GM12878 (cell line): ENCODE measurements around the gene GPATCH2L. TPM values are rescaled to one million over a fixed set of nuclear protein-coding genes. Genes with fewer than 3 reads are reported as not detected.
A peak's percentile ranks its signal among the peaks of the same experiment; 100 is the strongest.

Source experiments
- ATAC-seq: fragments of 200-7000 bp; cut with Tn5 transposase; 3 replicates; pipeline ENCODE4 v1.9.1; 2020; ENCODE audit warnings: mild to moderate bottlenecking, moderate library complexity
- BruUV-seq: library from RNA; stranded (reverse); fragments of 400-500 nt; replicated peaks from 2 replicates; lab custom pipeline; 2021; lab: Mats Ljungman, UMichigan
- CTCF ChIA-PET: fragments of 300-600 bp; sonication (Branson Sonifier 250); formaldehyde crosslinking; extraction: SDS; loops from one replicate; lab custom pipeline; 2021; ENCODE audit warnings: inconsistent platforms; lab: Yijun Ruan, JAX
- POLR2A ChIA-PET: fragments of 350-600 bp; formaldehyde crosslinking; extraction: SDS; loops from one replicate; lab custom pipeline; 2021; ENCODE audit warnings: inconsistent platforms; lab: Charles Lee
- RAD21 ChIA-PET: fragments of 300-600 bp; sonication (Branson Sonifier 250); formaldehyde crosslinking; loops from one replicate; lab custom pipeline; 2023; ENCODE audit warnings: antibody characterized with exemption; ENCODE audit not compliant: unreplicated experiment; lab: Charles Lee
- SMC1A ChIA-PET: fragments of 300-600 bp; sonication (Branson Sonifier 250); formaldehyde crosslinking; loops from one replicate; lab custom pipeline; 2023; ENCODE audit not compliant: unreplicated experiment, uncharacterized antibody; lab: Charles Lee
- DNase-seq: peaks from one replicate; pipeline ENCODE4 v3.0.0-alpha.2; 2011; ENCODE audit warnings: low read depth, low spot score
- FAIRE-seq: peaks from 3 replicates; lab custom pipeline; 2011; peaks lifted over from hg19 to GRCh38; lab: Jason Lieb, UNC
- H2AFZ ChIP-seq: 2 replicates; pipeline ENCODE4 v1.6.0; 2011; ENCODE audit warnings: low read depth, low read length, control low read depth; ENCODE audit not compliant: control insufficient read depth
- H3K27ac ChIP-seq: 2 replicates; pipeline ENCODE4 v1.5.1; 2011; ENCODE audit warnings: control low read depth; ENCODE audit not compliant: control insufficient read depth, insufficient read depth
- H3K27me3 ChIP-seq, 2 experiments: replicated peaks in 1 of 2; 2 replicates each; pipeline versions ENCODE4 v1.6.0 to v1.6.1; 2011; ENCODE audit warnings: low read length in 1 of 2; ENCODE audit not compliant: control insufficient read depth in 2 of 2, insufficient read depth in 2 of 2
- H3K36me3 ChIP-seq, 2 experiments: 2 replicates each; pipeline ENCODE4 v1.5.1; 2011; ENCODE audit warnings: low read length in 1 of 2; ENCODE audit not compliant: control insufficient read depth in 2 of 2, insufficient read depth in 2 of 2
- H3K4me1 ChIP-seq: 2 replicates; pipeline ENCODE4 v1.6.1; 2011; ENCODE audit warnings: mild to moderate bottlenecking, low read length, moderate library complexity, mixed read lengths; ENCODE audit not compliant: control insufficient read depth, insufficient read depth
- H3K4me2 ChIP-seq: 2 replicates; pipeline ENCODE4 v1.6.0; 2011; ENCODE audit warnings: control low read depth; ENCODE audit not compliant: control insufficient read depth, insufficient read depth
- H3K4me3 ChIP-seq: fragments of 200-600 bp; sonication (generic); 2 replicates; pipeline ENCODE4 v1.5.1; 2016
- H3K79me2 ChIP-seq: 2 replicates; pipeline ENCODE4 v1.6.0; 2011; ENCODE audit warnings: low read length; ENCODE audit not compliant: control insufficient read depth, insufficient read depth
- H3K9ac ChIP-seq: 2 replicates; pipeline ENCODE4 v1.8.0; 2011; ENCODE audit warnings: low read length, control low read depth, mixed read lengths; ENCODE audit not compliant: control insufficient read depth, insufficient read depth
- H3K9me3 ChIP-seq: replicated peaks from 3 replicates; pipeline ENCODE4 v1.5.1; 2011; ENCODE audit warnings: mild to moderate bottlenecking, low read length; ENCODE audit not compliant: control insufficient read depth, insufficient read depth
- H4K20me1 ChIP-seq: 2 replicates; pipeline ENCODE4 v1.6.0; 2011; ENCODE audit not compliant: control insufficient read depth, insufficient read depth
- CHD2 ChIP-seq: IDR thresholded peaks from 2 replicates; pipeline ENCODE4 v1.6.1; 2011; ENCODE audit warnings: low read depth, low read length, improper control_type of control experiment, borderline replicate concordance
- EED ChIP-seq: sonication (generic); IDR thresholded peaks from 2 replicates; pipeline ENCODE4 v1.6.1; 2016; ENCODE audit warnings: antibody characterized with exemption, low read depth
- HDGF ChIP-seq: fragments of 450-650 bp; IDR thresholded peaks from 2 replicates; pipeline ENCODE4 v1.6.1; 2016; ENCODE audit warnings: antibody characterized with exemption
- IRF4 ChIP-seq: IDR thresholded peaks from 2 replicates; pipeline ENCODE4 v1.6.1; 2011; ENCODE audit warnings: low read depth, low read length
- JUNB ChIP-seq: IDR thresholded peaks from 2 replicates; pipeline ENCODE4 v1.6.1; 2016; ENCODE audit warnings: antibody characterized with exemption, mild to moderate bottlenecking
- MTA3 ChIP-seq: IDR thresholded peaks from 2 replicates; pipeline ENCODE4 v1.6.1; 2012; ENCODE audit warnings: low read length, inconsistent platforms, borderline replicate concordance
- MXI1 ChIP-seq: fragments of 150-350 bp; IDR thresholded peaks from 2 replicates; pipeline ENCODE4 v1.6.1; 2011; ENCODE audit warnings: low read depth, mild to moderate bottlenecking, inconsistent platforms, low read length, improper control_type of control experiment
- PKNOX1 ChIP-seq: fragments of 450-650 bp; IDR thresholded peaks from 2 replicates; pipeline ENCODE4 v1.6.1; 2016; ENCODE audit warnings: mild to moderate bottlenecking
- RAD51 ChIP-seq: fragments of 450-650 bp; IDR thresholded peaks from 2 replicates; pipeline ENCODE4 v1.6.1; 2016; ENCODE audit warnings: moderate library complexity, mild to moderate bottlenecking, inconsistent platforms
- RUNX3 ChIP-seq: IDR thresholded peaks from 2 replicates; pipeline ENCODE4 v1.6.1; 2012; ENCODE audit warnings: low read length, inconsistent platforms
- SKIL ChIP-seq: fragments of 450-650 bp; IDR thresholded peaks from 2 replicates; pipeline ENCODE4 v1.6.1; 2017; ENCODE audit warnings: mild to moderate bottlenecking, low read depth, inconsistent platforms; ENCODE audit not compliant: poor library complexity, severe bottlenecking
- SMAD5 ChIP-seq: IDR thresholded peaks from 2 replicates; pipeline ENCODE4 v1.6.1; 2016; ENCODE audit warnings: antibody characterized with exemption, low read depth
- TCF7 ChIP-seq: IDR thresholded peaks from 2 replicates; pipeline ENCODE4 v1.6.1; 2014; ENCODE audit warnings: antibody characterized with exemption, borderline replicate concordance
- YBX1 ChIP-seq: fragments of 450-650 bp; IDR thresholded peaks from 2 replicates; pipeline ENCODE4 v1.6.1; 2016; ENCODE audit warnings: antibody characterized with exemption
- ZNF24 ChIP-seq: fragments of 450-650 bp; IDR thresholded peaks from 2 replicates; pipeline ENCODE4 v1.6.1; 2017; ENCODE audit warnings: antibody characterized with exemption, mild to moderate bottlenecking
- ZNF622 ChIP-seq: fragments of 450-650 bp; IDR thresholded peaks from 2 replicates; pipeline ENCODE4 v1.6.1; 2017; ENCODE audit warnings: mild to moderate bottlenecking, inconsistent platforms
- WGBS: methylation state at CpG from one replicate; pipeline ENCODE4 v1.1.6; 2016; ENCODE audit warnings: low lambda C conversion rate; ENCODE audit not compliant: insufficient replicate concordance, insufficient coverage; ENCODE audit errors: missing lambda C conversion rate; 5-methylcytosine and 5-hydroxymethylcytosine counted together
- in situ Hi-C: fragments of 300-500 bp; cut with MboI; formaldehyde crosslinking; loops from 9 replicates; pipeline ENCODE4 v1.14.3; 2018; ENCODE audit warnings: mixed read lengths
- intact Hi-C: fragments of 100-400 bp; cut with micrococcal nuclease; formaldehyde crosslinking; loops from one replicate; pipeline ENCODE4 v1.14.2; 2022; ENCODE audit not compliant: unreplicated experiment
- polyA plus RNA-seq, 11 experiments: library from polyadenylated mRNA; depleted of rRNA in 4 of 11; unstranded in 6 of 11; stranded (reverse) in 5 of 11; fragments of >200 nt; fragmentation: Nextera tagmentation in 4 of 11; fragmentation: Illumina TruSeq in 1 of 11; extraction: Ambion mirVana in 4 of 11; extraction: Trizol in 1 of 11; gene quantifications; 1 replicate in 1 of 11; 2 replicates in 10 of 11; pipeline versions ENCODE4 v1.2.1 to v1.2.3, GENCODE V29; 2011 to 2016; ENCODE audit warnings: inconsistent platforms in 2 of 11, missing spikeins in 2 of 11, low read depth in 1 of 11
- total RNA-seq, 4 experiments: library from RNA; depleted of rRNA in 3 of 4; stranded (reverse); fragments of >200 nt in 3 of 4; fragmentation: Illumina TruSeq in 1 of 4; extraction: Trizol in 1 of 4; gene quantifications; 2 replicates each; pipeline versions ENCODE4 v1.2.1 to v1.2.3, GENCODE V29; 2013 to 2021
- TF ChIP-seq, protein P1 (sequence below): fragments of 450-650 bp; IDR thresholded peaks from 2 replicates; pipeline ENCODE4 v1.6.1; 2017; ENCODE audit warnings: mild to moderate bottlenecking, moderate library complexity

The GPATCH2L gene
- total and polyA plus RNA-seq, 10 of the 15 experiments (the other 5 are each of a cell fraction or from before 2014, with no cell fraction given), result 9.1 to 50.9 (median 24.4) TPM

DNA sequence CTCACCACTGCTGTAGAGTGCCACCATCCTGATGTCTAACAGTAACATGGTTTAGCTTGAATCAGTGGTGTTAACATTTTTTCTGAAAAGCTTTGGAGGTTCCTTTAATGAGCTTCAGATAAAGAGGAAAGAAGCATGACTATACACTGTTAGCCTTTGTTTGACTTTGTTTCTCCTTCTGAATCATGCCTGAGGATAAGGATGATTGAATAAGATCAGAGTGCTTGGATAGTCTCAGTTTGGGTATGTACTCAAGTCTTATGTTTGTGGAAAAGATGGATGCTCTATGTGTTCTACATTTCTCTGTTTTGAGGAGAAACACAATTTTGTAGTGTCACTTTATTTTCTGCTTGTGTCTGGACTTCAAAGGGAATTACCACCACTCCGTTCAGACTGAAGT is 42.0 kb downstream of the GPATCH2L start (continued):
- TF ChIP-seq SKIL, result no peak
- 0 out of 2 replicates have a peak, but pooled peaks have one; percentile 7 for TF ChIP-seq RUNX3
- peak; percentile 55; the same call in 1 of the 2 replicates for TF ChIP-seq HDGF
- TF ChIP-seq EED, result 0 out of 2 replicates have a peak, but pooled peaks have one; percentile 18
- TF ChIP-seq TCF7, result 0 out of 2 replicates have a peak, but pooled peaks have one; percentile 33
- TF ChIP-seq, all 136 proteins: peak for 7

DNA sequence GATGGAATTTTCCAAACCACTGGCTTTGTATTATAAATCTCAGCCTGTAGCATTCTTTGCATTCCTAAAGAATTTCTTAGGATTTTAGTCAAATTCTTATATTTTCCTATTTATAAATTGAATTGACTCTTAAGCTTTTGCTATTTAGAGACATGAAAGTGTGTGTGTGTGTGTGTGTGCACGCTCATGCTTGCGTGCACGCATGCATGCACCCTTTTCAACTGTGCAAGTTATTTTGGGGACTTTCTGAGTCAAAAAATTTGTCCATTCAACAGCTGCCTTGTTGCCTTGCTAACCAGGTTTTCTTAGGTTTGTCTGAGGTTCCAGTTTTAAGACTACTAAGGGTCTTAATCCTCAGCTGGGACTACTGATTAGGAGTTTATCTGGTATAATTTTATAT is 42.6 kb downstream of the GPATCH2L start:
- intact Hi-C loops, result loop anchor here (1.0 kb wide), 1 partner anchor 9 kb away; no protein-coding TSS in a partner anchor
- H3K27ac ChIP-seq, result peak overlapping the region; percentile 99
- H2AFZ ChIP-seq, result no peak overlapping the region
- ChIA-PET POLR2A (interaction anchor here (1.0 to 6.0 kb wide), 7 partner anchors 8 to 157 kb away, joined by 4 to 85 read pairs (median 7); partner anchors contain the start of gene GPATCH2L), CTCF (interaction anchor here (0.8 to 4.4 kb wide), 10 partner anchors 7 to 193 kb away, joined by 3 to 34 read pairs (median 3); no protein-coding TSS in a partner anchor), RAD21 (interaction anchor here (0.6 to 14.1 kb wide), 10 partner anchors 9 to 158 kb away, joined by 3 to 229 read pairs (median 8); partner anchors contain the start of gene GPATCH2L), SMC1A (interaction anchor here (0.6 to 11.3 kb wide), 13 partner anchors 9 to 158 kb away, joined by 3 to 148 read pairs (median 6); partner anchors contain the start of gene GPATCH2L)
- peaks cover 12% of the 10 kb centered on the region for H3K79me2 ChIP-seq
- DNase-seq, result peak; percentile 89
- peak overlapping the region; percentile 95 for H3K4me2 ChIP-seq
- BruUV-seq, result no TSS peak
- in situ Hi-C loops, result no loop called here
- no peak overlapping the region for H3K4me3 ChIP-seq
- peak overlapping the region; percentile 73 for H3K9ac ChIP-seq
- WGBS, result 2% methylated on average over 3 of the region's 3 CpGs
- no peak for FAIRE-seq
- no peaks in the 10 kb centered on the region for H4K20me1 ChIP-seq
- no peaks in the 10 kb centered on the region; the same call in 1 of the 3 replicates for H3K9me3 ChIP-seq
- H3K27me3 ChIP-seq, result no peaks in the 10 kb centered on the region
- peaks cover 47% of the 10 kb centered on the region for H3K4me1 ChIP-seq
- H3K36me3 ChIP-seq, result peaks cover 4 to 31% of the 10 kb centered on the region in 2 experiments; a peak in 3 of 4 replicates
- ATAC-seq, result peak; percentile 79
- TF ChIP-seq PKNOX1, result no peak
- peak; percentile 89 for TF ChIP-seq IRF4
- peak; percentile 75; the same call in 1 of the 2 replicates for TF ChIP-seq CHD2
- TF ChIP-seq MXI1, result peak; percentile 80; the same call in 1 of the 2 replicates
- TF ChIP-seq SMAD5, result no peak
- TF ChIP-seq ZNF622, result no peak
- TF ChIP-seq ZNF24, result 0 out of 2 replicates have a peak, but pooled peaks have one; percentile 29
- no peak for TF ChIP-seq YBX1
- peak; percentile 91 for TF ChIP-seq MTA3
- peak; percentile 90 for TF ChIP-seq JUNB
- TF ChIP-seq, protein P1, sequence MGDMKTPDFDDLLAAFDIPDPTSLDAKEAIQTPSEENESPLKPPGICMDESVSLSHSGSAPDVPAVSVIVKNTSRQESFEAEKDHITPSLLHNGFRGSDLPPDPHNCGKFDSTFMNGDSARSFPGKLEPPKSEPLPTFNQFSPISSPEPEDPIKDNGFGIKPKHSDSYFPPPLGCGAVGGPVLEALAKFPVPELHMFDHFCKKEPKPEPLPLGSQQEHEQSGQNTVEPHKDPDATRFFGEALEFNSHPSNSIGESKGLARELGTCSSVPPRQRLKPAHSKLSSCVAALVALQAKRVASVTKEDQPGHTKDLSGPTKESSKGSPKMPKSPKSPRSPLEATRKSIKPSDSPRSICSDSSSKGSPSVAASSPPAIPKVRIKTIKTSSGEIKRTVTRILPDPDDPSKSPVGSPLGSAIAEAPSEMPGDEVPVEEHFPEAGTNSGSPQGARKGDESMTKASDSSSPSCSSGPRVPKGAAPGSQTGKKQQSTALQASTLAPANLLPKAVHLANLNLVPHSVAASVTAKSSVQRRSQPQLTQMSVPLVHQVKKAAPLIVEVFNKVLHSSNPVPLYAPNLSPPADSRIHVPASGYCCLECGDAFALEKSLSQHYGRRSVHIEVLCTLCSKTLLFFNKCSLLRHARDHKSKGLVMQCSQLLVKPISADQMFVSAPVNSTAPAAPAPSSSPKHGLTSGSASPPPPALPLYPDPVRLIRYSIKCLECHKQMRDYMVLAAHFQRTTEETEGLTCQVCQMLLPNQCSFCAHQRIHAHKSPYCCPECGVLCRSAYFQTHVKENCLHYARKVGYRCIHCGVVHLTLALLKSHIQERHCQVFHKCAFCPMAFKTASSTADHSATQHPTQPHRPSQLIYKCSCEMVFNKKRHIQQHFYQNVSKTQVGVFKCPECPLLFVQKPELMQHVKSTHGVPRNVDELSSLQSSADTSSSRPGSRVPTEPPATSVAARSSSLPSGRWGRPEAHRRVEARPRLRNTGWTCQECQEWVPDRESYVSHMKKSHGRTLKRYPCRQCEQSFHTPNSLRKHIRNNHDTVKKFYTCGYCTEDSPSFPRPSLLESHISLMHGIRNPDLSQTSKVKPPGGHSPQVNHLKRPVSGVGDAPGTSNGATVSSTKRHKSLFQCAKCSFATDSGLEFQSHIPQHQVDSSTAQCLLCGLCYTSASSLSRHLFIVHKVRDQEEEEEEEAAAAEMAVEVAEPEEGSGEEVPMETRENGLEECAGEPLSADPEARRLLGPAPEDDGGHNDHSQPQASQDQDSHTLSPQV, result 0 out of 2 replicates have a peak, but pooled peaks have one; percentile 16
- TF ChIP-seq RAD51, result no peak
